GM13977 (cell line): ENCODE results near the gene SLC30A10.
A peak's percentile ranks its signal among the peaks of the same experiment; 100 is the strongest.

Experiments used
- DNase-seq: peaks from one replicate; pipeline ENCODE4 v3.0.0; 2012; ENCODE audit warnings: low spot score
- CTCF ChIP-seq: IDR thresholded peaks from 2 replicates; pipeline ENCODE4 v1.5.1; 2012; ENCODE audit warnings: mild to moderate bottlenecking, control low read depth; ENCODE audit not compliant: insufficient read depth; ENCODE audit errors: extremely low read depth, missing control alignments
- in situ Hi-C: fragments of 300-500 bp; cut with MboI; formaldehyde crosslinking; loops from one replicate; pipeline ENCODE4 v1.12.0; 2022; ENCODE audit warnings: low sequenced_read_pairs, low pct_unique_long_range_greater_than_20kb, mixed read lengths, inconsistent platforms; ENCODE audit not compliant: unreplicated experiment

The SLC30A10 gene

DNA sequence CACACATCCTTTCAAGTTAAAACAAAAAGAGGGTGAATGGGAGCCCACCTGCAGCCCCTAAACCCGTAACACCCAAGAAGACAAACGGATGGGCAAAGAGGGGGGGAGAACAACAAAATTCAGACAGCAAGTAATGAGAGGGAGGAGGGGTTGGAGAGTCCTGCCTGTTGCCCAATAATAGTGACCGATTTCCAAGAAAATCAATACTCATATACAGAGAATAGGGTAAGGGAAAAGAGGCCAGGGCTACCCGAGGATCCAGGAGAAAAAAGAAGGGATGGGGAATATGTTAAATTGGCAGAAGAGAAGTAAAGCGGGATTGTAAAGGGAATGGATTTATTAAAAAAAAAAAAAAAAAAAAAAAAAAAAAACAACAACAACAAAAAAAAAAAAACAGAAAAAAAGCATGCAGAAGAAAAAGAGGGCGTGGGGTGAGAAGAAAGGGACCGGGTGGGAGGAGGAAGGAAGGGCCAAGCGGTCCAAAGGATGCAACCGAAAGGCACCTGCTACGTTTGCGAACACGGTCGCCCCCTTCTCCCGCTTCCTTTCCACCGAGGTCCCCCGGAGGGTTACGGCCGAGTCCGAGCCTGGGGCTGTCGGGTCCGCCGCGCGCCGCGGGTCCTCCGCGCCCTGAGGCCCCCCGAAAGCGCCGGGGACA, 930 bp downstream of the SLC30A10 start:
- DNase-seq = peak; percentile 28
- TF ChIP-seq CTCF = no peak

GRCh38 chr1:219926363-219926998, 1.9 kb downstream of the SLC30A10 start:
- TF ChIP-seq CTCF = no peak
- in situ Hi-C loops = no loop called here
- no peak for DNase-seq

More for the DNA sequence above, 930 bp downstream of the SLC30A10 start:
- in situ Hi-C loops = no loop called here

DNA sequence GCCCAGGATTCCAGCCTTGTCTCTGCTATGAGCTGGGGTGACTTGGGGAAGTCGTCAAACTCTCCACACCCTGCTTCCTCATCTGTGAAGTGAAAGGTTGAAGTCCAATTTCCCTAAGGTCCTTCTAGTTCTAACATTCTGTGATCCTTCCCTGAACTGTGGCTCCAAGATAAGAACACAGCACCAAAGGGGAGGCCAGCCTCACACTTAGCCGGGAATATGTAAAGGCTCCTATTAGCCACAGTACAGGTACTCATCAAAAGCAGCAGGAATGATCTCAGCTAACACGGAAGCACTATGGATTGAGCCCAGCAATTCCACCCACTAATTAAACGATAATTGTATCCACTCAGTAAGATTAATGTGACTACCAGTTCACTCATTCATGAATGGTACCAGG, 4.0 kb downstream of the SLC30A10 start:
- no peak for TF ChIP-seq CTCF
- in situ Hi-C loops = no loop called here
- DNase-seq = no peak

GRCh38 chr1:219917851-219918466, 10.4 kb downstream of the SLC30A10 start:
- DNase-seq = no peak
- TF ChIP-seq CTCF = no peak
- in situ Hi-C loops = no loop called here

DNA sequence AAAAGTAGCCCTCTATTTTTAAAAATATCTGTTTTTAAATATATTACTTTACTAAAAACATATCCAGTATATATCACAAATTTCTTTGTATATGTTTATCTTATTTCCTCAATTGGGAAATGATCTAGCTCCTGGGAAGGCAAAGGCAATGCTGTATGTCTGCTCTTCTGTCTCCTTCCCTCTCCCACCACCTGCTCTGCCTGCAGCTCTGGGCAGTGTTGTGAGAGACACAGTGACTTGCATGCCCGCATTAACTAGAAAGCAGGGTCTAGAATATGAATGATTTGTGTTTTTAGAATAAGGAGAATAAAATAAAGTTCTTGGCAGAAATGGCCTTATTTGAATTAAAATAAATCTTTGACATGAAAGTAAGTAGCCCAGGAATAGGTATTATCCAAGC, 11.1 kb downstream of the SLC30A10 start:
- no peak for DNase-seq
- in situ Hi-C loops = no loop called here
- TF ChIP-seq CTCF = no peak

DNA sequence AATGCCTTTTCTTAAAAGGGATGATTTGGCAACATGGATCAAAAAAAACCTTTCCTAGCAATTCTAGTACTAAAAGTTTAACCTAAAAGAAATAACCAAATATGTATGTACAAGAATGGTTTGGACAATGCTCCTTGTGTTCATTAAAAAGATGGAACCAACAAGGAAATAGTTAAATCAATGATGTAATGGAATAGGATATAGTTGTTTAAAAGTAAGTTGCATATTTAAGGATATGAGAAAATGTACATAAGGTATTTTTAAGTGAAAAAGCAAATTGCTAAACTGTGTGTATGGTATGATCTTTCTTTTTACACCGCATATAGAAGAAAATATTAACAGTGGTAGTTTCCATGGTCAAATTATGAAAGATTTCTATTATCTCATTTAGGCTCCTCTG, 12.1 kb downstream of the SLC30A10 start:
- in situ Hi-C loops = no loop called here
- no peak for DNase-seq
- TF ChIP-seq CTCF = no peak
